Measurements from ENCODE around the gene XRRA1.

XRRA1 gene

GRCh38 chr11:74849525-74850391 is 99.1 kb downstream of the XRRA1 start:
- in situ Hi-C loops (cut with HindIII; ENCODE audit: low sequenced_read_pairs): no loop called here
- DNase-seq (ENCODE audit: low read depth, low spot score): peak; percentile 76
- peak; percentile 9 for TF ChIP-seq CTCF (IDR thresholded peaks at IDR 0.05; ENCODE audit: low read depth, low read length)
- no peak overlapping the region for H3K4me3 ChIP-seq (ENCODE audit: low read depth, low read length)

- in situ Hi-C loops (cut with HindIII; ENCODE audit: low sequenced_read_pairs): no loop called here
- TF ChIP-seq CTCF (IDR thresholded peaks at IDR 0.05; ENCODE audit: low read depth, low read length): no peak
- no peak overlapping the region for H3K4me3 ChIP-seq (ENCODE audit: low read depth, low read length)
- DNase-seq (ENCODE audit: low read depth, low spot score): no peak
Observed at GRCh38 chr11:74847895-74848294, 101.0 kb downstream of the XRRA1 start.

DNA sequence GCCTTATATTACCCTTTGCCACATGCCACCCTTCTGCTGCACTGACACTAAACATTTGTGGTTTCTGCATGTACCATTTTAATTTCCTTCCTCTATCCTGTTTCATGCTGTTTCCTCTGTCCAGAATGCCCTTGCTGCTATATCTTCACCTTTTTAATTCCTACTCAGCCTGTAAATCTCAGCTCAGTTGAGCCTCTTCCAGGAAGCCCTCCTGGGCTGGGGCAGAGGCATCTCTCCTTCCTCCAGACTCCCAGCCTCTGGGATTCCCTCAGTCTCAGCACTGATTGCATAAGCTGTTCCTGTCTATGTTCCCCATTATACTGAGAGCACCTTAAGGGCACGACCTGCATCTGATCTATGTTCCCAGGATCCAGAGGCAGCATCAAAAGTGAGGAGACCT is 101.5 kb downstream of the XRRA1 start:
- H3K4me3 ChIP-seq (ENCODE audit: low read depth, low read length): no peak overlapping the region
- DNase-seq (ENCODE audit: low read depth, low spot score): no peak
- in situ Hi-C loops (cut with HindIII; ENCODE audit: low sequenced_read_pairs): no loop called here
- no peak for TF ChIP-seq CTCF (IDR thresholded peaks at IDR 0.05; ENCODE audit: low read depth, low read length)

- in situ Hi-C loops (cut with HindIII; ENCODE audit: low sequenced_read_pairs): no loop called here
- H3K4me3 ChIP-seq (ENCODE audit: low read depth, low read length): no peak overlapping the region
- no peak for TF ChIP-seq CTCF (IDR thresholded peaks at IDR 0.05; ENCODE audit: low read depth, low read length)
- DNase-seq (ENCODE audit: low read depth, low spot score): peak; percentile 9
Observed at GRCh38 chr11:74846770-74847169, 102.1 kb downstream of the XRRA1 start.

DNA sequence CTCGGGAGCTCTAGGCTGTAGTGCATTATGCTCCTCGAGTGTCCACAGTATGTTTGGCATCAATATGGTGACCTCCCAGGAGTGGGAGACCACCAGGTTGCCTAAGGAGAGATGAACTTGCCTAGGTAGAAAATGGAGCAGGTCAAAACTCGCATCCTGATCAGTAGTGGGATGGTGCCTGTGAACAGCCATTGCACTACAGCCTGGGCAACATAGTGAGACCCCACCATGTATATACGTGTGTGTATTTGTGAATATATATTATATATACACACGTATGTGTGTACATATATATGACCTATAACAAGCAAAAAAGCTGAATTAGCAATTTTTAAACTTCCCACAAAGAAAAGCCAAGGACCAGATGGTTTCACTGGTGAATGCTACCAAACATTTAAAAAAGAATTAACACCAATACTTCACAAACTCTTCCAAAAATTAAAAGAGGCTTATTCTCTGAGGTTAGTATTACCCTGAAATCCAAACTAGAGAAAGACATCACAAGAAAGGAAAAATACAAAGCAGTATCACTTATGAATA is 102.8 kb downstream of the XRRA1 start:
- TF ChIP-seq CTCF (IDR thresholded peaks at IDR 0.05; ENCODE audit: low read depth, low read length): no peak
- in situ Hi-C loops (cut with HindIII; ENCODE audit: low sequenced_read_pairs): no loop called here

GRCh38 chr11:74844865-74845264 is 104.0 kb downstream of the XRRA1 start:
- no peak overlapping the region for H3K4me3 ChIP-seq (ENCODE audit: low read depth, low read length)
- DNase-seq (ENCODE audit: low read depth, low spot score): no peak
- in situ Hi-C loops (cut with HindIII; ENCODE audit: low sequenced_read_pairs): no loop called here
- no peak for TF ChIP-seq CTCF (IDR thresholded peaks at IDR 0.05; ENCODE audit: low read depth, low read length)

More for the DNA sequence above, 102.8 kb downstream of the XRRA1 start:
- DNase-seq (ENCODE audit: low read depth, low spot score): no peak
- H3K4me3 ChIP-seq (ENCODE audit: low read depth, low read length): no peak overlapping the region
